Measurements from ENCODE around the gene MLH3.

Gene MLH3

GRCh38 chr14:75018694-75019093 lies 32.6 kb downstream of the MLH3 start (continued):
- no peak for TF ChIP-seq ZFP3 (CRISPR knock-in tag; IDR thresholded peaks at IDR 0.05)
- TF ChIP-seq ZFP30 (CRISPR knock-in tag; IDR thresholded peaks at IDR 0.05): no peak
- no peak for TF ChIP-seq ZC3H10 (CRISPR knock-in tag; IDR thresholded peaks at IDR 0.05)

- no peak for ATAC-seq
- no peak for TF ChIP-seq GLIS3 (CRISPR knock-in tag; IDR thresholded peaks at IDR 0.05)
- TF ChIP-seq ZFP3 (CRISPR knock-in tag; IDR thresholded peaks at IDR 0.05): no peak
- TF ChIP-seq SNAI2 (CRISPR knock-in tag; IDR thresholded peaks at IDR 0.05): no peak
- no peak for TF ChIP-seq CREB5 (CRISPR knock-in tag; IDR thresholded peaks at IDR 0.05; ENCODE audit: low read depth)
- TF ChIP-seq PPARA (CRISPR knock-in tag; IDR thresholded peaks at IDR 0.05; ENCODE audit: borderline replicate concordance): no peak
- no peak for TF ChIP-seq ISL1 (CRISPR knock-in tag; IDR thresholded peaks at IDR 0.05)
- no peak for TF ChIP-seq CSDC2 (CRISPR knock-in tag; IDR thresholded peaks at IDR 0.05)
- no peak for TF ChIP-seq ESRRG (CRISPR knock-in tag; IDR thresholded peaks at IDR 0.05)
- TF ChIP-seq TSHZ2 (CRISPR knock-in tag; IDR thresholded peaks at IDR 0.05): no peak
- TF ChIP-seq OSR1 (CRISPR knock-in tag; IDR thresholded peaks at IDR 0.05): no peak
- no peak for TF ChIP-seq TCF4 (CRISPR knock-in tag; IDR thresholded peaks at IDR 0.05; ENCODE audit: borderline replicate concordance)
- TF ChIP-seq ARNTL (CRISPR knock-in tag; IDR thresholded peaks at IDR 0.05; ENCODE audit: borderline replicate concordance, low read depth): no peak
- TF ChIP-seq ZNF70 (CRISPR knock-in tag; IDR thresholded peaks at IDR 0.05): no peak
- TF ChIP-seq TOX (CRISPR knock-in tag; IDR thresholded peaks at IDR 0.05; ENCODE audit: borderline replicate concordance): no peak
- no peak for TF ChIP-seq CSRNP3 (CRISPR knock-in tag; IDR thresholded peaks at IDR 0.05)
- TF ChIP-seq ZC3H10 (CRISPR knock-in tag; IDR thresholded peaks at IDR 0.05): no peak
- TF ChIP-seq PATZ1 (CRISPR knock-in tag; IDR thresholded peaks at IDR 0.05; ENCODE audit: borderline replicate concordance): no peak
- no peak for TF ChIP-seq RARB (CRISPR knock-in tag; IDR thresholded peaks at IDR 0.05)
- no peak for TF ChIP-seq ZFP30 (CRISPR knock-in tag; IDR thresholded peaks at IDR 0.05)
These were observed 34.5 kb downstream of the MLH3 start for GRCh38 chr14:75016815-75017214.

- no peak for ATAC-seq
- no peak for TF ChIP-seq CREB5 (CRISPR knock-in tag; IDR thresholded peaks at IDR 0.05; ENCODE audit: low read depth)
- TF ChIP-seq ISL1 (CRISPR knock-in tag; IDR thresholded peaks at IDR 0.05): no peak
- TF ChIP-seq TCF4 (CRISPR knock-in tag; IDR thresholded peaks at IDR 0.05; ENCODE audit: borderline replicate concordance): no peak
- TF ChIP-seq BACH2 (CRISPR knock-in tag; IDR thresholded peaks at IDR 0.05; ENCODE audit: borderline replicate concordance): no peak
- no peak for TF ChIP-seq SNAI2 (CRISPR knock-in tag; IDR thresholded peaks at IDR 0.05)
- no peak for TF ChIP-seq TOX (CRISPR knock-in tag; IDR thresholded peaks at IDR 0.05; ENCODE audit: borderline replicate concordance)
- no peak for TF ChIP-seq GLIS3 (CRISPR knock-in tag; IDR thresholded peaks at IDR 0.05)
- TF ChIP-seq TSHZ2 (CRISPR knock-in tag; IDR thresholded peaks at IDR 0.05): no peak
- no peak for TF ChIP-seq ARNTL (CRISPR knock-in tag; IDR thresholded peaks at IDR 0.05; ENCODE audit: borderline replicate concordance, low read depth)
- no peak for TF ChIP-seq PPARA (CRISPR knock-in tag; IDR thresholded peaks at IDR 0.05; ENCODE audit: borderline replicate concordance)
- no peak for TF ChIP-seq PATZ1 (CRISPR knock-in tag; IDR thresholded peaks at IDR 0.05; ENCODE audit: borderline replicate concordance)
- no peak for TF ChIP-seq POU6F1 (CRISPR knock-in tag; IDR thresholded peaks at IDR 0.05; ENCODE audit: borderline replicate concordance, low read depth)
- no peak for TF ChIP-seq ZFP3 (CRISPR knock-in tag; IDR thresholded peaks at IDR 0.05)
- TF ChIP-seq ZNF8 (CRISPR knock-in tag; IDR thresholded peaks at IDR 0.05): no peak
- no peak for TF ChIP-seq OSR1 (CRISPR knock-in tag; IDR thresholded peaks at IDR 0.05)
These were observed 35.8 kb downstream of the MLH3 start for GRCh38 chr14:75015496-75015895.
